Activated naive CD8-positive, alpha-beta T cell treated with anti-CD3 and anti-CD28 coated beads, Interleukin-2, amount 50 U/mL, for 16 hours (primary cell): Measurements from ENCODE around the gene ELF2.
A peak's percentile ranks its signal among the peaks of the same experiment; 100 is the strongest.
"Not testable (repeated sequence)": the region's sequence is repeated elsewhere in the genome, so short reads cannot be mapped to it uniquely, and the experiment has no call there.

Source experiments
- DNase-seq: peaks from one replicate; pipeline ENCODE4 v3.0.0-alpha.2; 2020; ENCODE audit warnings: low read depth, low spot score

ELF2 gene

GRCh38 chr4:139021071-139021470 lies 155.9 kb downstream of the ELF2 start:
- not testable (repeated sequence) for DNase-seq

GRCh38 chr4:139020384-139020783 lies 156.6 kb downstream of the ELF2 start:
- no peak for DNase-seq

DNA sequence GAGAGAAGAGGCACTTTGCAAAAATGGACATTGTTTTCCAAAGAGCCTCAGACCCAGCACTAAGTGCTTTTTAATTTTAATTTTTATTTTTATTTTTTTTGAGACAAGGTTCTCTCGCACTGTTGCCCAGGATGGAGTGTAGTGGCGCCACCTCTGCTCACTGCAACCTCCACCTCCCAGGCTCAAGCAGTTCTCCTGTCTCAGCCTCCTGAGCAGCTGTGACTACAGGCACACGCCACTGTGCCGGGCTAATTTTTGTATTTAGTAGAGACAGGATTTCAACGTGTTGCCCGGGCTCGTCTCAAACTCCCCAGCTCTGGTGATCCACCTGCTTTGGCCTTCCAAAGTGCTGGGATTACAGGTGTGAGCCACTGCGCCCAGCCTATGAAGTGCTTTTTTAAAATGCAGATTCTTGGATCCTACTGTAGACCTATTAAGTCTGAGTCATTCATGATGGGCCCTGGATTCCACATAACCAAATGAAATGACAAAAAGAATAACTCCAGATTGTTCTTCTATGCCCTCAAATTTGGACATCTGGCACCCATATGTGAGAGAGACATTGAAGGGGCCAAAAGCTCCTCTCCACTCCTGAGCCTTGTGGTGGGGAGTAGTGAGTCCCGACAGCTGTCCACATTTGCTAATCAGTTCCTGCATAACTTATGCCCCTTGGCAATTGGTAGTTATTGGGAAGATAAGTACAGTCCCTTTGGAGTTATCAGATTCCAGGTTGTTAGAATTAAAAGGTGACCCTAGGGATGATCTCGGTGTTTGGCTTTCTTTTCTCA lies 157.9 kb downstream of the ELF2 start:
- no peak for DNase-seq

DNA sequence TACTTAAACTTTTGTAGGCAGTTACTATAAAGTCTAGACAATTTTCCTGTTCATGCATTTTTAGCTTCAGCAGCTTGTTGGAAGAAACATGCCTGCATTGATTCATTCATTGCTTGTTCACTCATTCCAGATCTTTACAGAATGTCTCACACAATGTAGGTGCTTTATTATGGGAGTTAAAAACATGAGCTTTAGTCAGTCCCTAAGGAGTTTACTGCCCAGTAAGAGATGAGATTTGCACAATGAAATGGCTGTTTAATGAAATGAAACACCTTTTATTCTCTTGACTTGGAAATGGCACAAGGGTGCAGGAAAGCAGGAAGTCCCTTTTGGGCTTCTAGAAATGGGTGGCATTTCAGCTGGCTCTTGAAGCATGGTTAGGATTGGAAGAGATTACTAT lies 158.5 kb downstream of the ELF2 start:
- DNase-seq: no peak

GRCh38 chr4:139017861-139018260 lies 159.2 kb downstream of the ELF2 start:
- no peak for DNase-seq

GRCh38 chr4:139015948-139016471 lies 161.0 kb downstream of the ELF2 start:
- peak; percentile 3 for DNase-seq

- DNase-seq: peak; percentile 80
Measured at GRCh38 chr4:139015269-139015947, 161.6 kb downstream of the ELF2 start, which contains the start of gene NOCT. Gene NOCT, plus strand, starts transcription at chr4:139015781. Its CDS starts 201 bp downstream, at chr4:139015982.

DNA sequence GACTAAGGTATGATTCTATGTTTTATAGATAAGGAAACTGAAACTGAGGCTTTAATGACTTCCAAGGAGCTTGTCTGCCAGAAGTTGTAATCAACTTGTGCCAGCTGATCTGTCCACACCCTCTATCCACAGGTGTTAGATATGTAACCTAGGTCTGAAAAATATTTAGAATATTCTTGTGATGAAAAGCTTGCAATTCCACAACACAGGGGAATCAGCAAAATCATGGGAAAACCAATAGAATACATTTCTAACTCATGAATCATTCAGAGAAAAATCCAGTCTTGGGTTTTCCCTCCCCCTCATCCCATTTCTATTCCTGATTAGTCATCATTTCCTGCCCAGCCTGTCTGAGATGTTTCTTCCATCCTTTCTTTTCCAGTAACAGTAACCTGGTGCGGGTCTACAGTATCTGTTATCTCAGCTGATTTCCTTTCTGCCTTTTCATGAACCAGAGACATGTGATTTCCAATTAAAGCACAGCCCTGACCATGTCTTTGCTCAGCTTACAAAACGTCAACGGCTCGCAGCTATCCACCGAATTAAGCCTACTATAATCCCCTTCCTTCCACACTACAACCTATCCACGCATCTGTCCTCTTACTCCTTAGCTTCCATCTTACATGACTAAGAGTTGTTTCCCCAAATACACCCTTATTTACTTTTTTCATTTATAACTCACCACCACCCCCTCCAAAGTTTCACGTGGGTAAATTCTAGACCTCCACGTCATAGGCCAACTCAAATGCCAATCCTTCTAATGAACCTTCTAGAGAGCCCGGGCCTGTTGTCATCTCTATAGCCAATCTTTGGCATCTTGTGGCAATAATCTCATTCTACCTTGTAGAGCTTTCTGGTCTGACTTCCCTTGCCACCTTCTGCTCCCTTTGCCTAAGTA lies 162.4 kb downstream of the ELF2 start:
- DNase-seq: no peak

DNA sequence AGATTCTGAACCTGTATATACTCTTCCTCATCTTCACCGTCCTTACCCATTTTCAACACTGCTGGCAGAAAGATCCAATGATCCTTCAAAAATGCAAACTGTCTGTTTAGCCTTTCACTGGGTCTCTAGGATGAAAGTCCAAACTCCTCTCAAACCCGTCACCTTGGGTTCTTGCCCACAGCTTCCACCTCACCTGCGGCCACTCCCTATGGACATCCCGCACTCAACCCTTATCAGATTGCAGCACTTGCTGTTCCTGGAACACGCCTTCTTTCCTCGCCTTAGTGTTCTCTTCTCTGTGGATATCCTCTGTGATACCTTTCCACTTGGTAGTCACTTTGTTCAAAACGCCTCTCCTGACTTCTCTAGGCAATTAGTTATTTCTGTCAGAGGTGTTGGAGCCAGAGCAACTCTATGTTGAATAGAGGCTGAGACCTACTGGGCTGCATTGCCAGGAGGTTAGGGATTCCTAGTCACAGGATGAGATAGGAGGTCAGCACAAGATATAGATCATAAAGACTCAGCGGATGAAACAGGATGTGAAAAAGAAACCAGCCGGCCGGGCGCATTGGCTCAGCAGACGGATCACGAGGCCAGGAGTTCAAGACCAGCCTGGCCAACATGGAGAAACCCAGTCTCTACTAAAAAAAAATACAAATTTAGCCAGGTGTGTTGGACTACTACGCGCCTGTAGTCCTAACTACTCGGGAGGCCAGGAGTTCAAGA lies 165.6 kb downstream of the ELF2 start:
- DNase-seq: no peak

- no peak for DNase-seq
Measured at GRCh38 chr4:139009702-139010101, 167.3 kb downstream of the ELF2 start.

- DNase-seq: not testable (repeated sequence)
Measured at GRCh38 chr4:139008278-139008677, 168.7 kb downstream of the ELF2 start.

DNA sequence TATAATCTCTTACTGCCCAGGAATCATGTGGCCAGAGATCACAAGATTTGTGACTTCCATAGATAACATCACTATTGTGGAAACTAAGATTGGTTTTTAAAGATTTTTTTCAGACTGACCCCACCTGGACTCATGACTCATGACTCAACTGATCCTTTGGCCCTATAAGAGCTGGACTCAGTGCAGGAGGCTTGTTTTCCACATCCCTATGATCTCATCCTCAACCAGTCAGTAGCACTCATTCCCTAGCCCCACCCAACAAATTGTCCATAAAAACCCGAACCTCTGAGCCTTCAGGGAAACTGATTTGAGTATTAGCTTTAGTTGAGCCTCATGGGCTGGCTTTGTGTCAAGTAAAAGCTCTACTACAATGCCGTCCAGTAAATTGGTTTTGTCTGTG lies 169.4 kb downstream of the ELF2 start:
- DNase-seq: no peak
